Left lung (tissue), 10 donors: Measurements from ENCODE around the gene FDXR. TPM values are rescaled to one million over a fixed set of nuclear protein-coding genes. Genes with fewer than 3 reads are reported as not detected.

Experiments
- ATAC-seq: fragments of 200-7000 bp; cut with Tn5 transposase; one replicate; pipeline ENCODE4 v1.9.1; 2020; ENCODE audit warnings: moderate library complexity
- DNase-seq, 4 donors: peaks; one replicate each; pipeline ENCODE4 v3.0.0-alpha.2; 2013 to 2020
- H3K27ac ChIP-seq, 2 donors: fragments of 200-600 bp; sonication (generic) in 1 of 2; one replicate each; pipeline versions ENCODE4 v1.5.0 to v1.8.0; 2020 to 2021
- H3K27me3 ChIP-seq, 2 donors: fragments of 200-600 bp; sonication (generic) in 1 of 2; one replicate each; pipeline versions ENCODE4 v1.5.0 to v1.8.0; 2020 to 2021
- H3K36me3 ChIP-seq, 2 donors: fragments of 200-600 bp; sonication (generic) in 1 of 2; one replicate each; pipeline versions ENCODE4 v1.5.0 to v1.8.0; 2020 to 2021
- H3K4me1 ChIP-seq, 2 donors: fragments of 200-600 bp; one replicate each; pipeline ENCODE4 v1.8.0; 2021
- H3K4me3 ChIP-seq, 2 donors: fragments of 200-600 bp; sonication (generic) in 1 of 2; one replicate each; pipeline versions ENCODE4 v1.5.0 to v1.8.0; 2020 to 2021; ENCODE audit warnings: mild to moderate bottlenecking in 1 of 2
- H3K9me3 ChIP-seq, 2 donors: fragments of 200-600 bp; sonication (generic) in 1 of 2; one replicate each; pipeline versions ENCODE4 v1.5.0 to v1.8.0; 2020 to 2021
- intact Hi-C, 2 donors: fragments of 100-400 bp; cut with DNase I; formaldehyde crosslinking; loops; one replicate each; pipeline versions ENCODE4 v1.11.2 to v1.14.2; 2022
- polyA plus RNA-seq, 6 donors: library from polyadenylated mRNA; unstranded; fragments of 120-200 nt; gene quantifications; one replicate each; pipeline ENCODE4 v1.2.1, GENCODE V29; 2013; ENCODE audit not compliant: insufficient read length in 6 of 6
- total RNA-seq, 2 donors: library from RNA; stranded (reverse); fragmentation: NEBNext Ultra II Directional; extraction: Animal tissue kit (Norgen Biotek cat#: 25700); gene quantifications; one replicate each; pipeline ENCODE4 v1.2.1, GENCODE V29; 2021
- TF ChIP-seq, protein P1 (sequence below), 2 donors: fragments of 200-600 bp; sonication (generic) in 1 of 2; IDR thresholded peaks; one replicate each; pipeline versions ENCODE4 v1.5.0 to v1.8.0; 2021; ENCODE audit warnings: antibody characterized with exemption in 2 of 2
- donor health status: DM: no; HTN: yes; CAD: no.
- donor health status: DM: no; HTN: no; CAD: no.

FDXR gene
- total and polyA plus RNA-seq, 8 donors: 5.3 to 17.2 (median 7.2) TPM

DNA sequence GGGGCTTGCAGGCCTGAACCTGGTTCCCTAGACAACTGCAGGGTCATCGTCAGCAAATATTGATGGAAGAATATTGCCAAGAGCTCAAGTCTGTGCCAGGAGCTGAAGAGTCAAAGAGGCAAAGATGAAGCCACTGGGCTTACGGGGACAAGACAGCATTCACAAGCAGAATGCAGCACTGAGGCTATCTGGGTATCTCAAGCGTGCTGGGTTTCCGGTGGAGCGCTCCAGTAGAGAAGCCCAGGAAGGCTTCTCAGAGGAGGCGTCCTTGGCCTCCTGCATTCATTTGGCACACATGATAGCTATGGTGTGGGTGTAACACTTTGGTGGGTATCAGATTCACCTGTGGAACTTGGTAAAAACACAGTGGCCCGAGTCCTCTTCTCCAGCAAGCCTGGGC is 17.8 kb upstream of the FDXR start:
- H3K4me3 ChIP-seq: no peak overlapping the region
- peaks cover 0 to 17% of the 10 kb centered on the region in 2 donors for H3K4me1 ChIP-seq
- DNase-seq (peak in 1 of 4 donors; percentile 3), ATAC-seq (no peak)
- no peaks in the 10 kb centered on the region for H3K9me3 ChIP-seq
- H3K27me3 ChIP-seq: peaks cover 34 to 91% of the 10 kb centered on the region in 2 donors
- H3K27ac ChIP-seq: no peak overlapping the region
- H3K36me3 ChIP-seq: no peaks in the 10 kb centered on the region
- intact Hi-C loops: no loop called here
- TF ChIP-seq, protein P1, sequence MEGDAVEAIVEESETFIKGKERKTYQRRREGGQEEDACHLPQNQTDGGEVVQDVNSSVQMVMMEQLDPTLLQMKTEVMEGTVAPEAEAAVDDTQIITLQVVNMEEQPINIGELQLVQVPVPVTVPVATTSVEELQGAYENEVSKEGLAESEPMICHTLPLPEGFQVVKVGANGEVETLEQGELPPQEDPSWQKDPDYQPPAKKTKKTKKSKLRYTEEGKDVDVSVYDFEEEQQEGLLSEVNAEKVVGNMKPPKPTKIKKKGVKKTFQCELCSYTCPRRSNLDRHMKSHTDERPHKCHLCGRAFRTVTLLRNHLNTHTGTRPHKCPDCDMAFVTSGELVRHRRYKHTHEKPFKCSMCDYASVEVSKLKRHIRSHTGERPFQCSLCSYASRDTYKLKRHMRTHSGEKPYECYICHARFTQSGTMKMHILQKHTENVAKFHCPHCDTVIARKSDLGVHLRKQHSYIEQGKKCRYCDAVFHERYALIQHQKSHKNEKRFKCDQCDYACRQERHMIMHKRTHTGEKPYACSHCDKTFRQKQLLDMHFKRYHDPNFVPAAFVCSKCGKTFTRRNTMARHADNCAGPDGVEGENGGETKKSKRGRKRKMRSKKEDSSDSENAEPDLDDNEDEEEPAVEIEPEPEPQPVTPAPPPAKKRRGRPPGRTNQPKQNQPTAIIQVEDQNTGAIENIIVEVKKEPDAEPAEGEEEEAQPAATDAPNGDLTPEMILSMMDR (IDR thresholded peaks at IDR 0.05): no peak

DNA sequence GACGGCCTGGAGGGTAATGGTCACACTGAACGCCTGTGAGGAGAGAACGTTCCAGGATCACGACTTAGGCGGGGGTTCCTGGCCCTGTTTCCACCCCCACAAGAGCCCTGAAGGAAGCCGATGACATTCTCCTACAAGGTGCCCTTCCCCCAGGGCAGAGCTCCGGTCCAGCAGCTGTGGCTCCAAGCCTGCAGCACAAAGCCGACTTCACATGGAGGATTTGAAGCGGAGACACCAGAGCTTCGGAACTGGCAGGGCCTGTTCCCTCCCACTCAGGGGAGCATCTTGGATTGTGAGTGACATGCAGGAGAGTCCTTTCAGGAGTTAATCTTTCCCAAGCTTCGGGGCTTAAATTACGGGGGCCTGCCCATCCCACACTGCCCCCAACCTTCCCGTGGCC is 15.7 kb upstream of the FDXR start:
- no peak overlapping the region for H3K27ac ChIP-seq
- H3K9me3 ChIP-seq: no peaks in the 10 kb centered on the region
- no peaks in the 10 kb centered on the region for H3K36me3 ChIP-seq
- no peak for DNase-seq
- TF ChIP-seq, protein P1 (IDR thresholded peaks at IDR 0.05): no peak
- intact Hi-C loops: no loop called here
- no peak for ATAC-seq
- H3K4me3 ChIP-seq: no peak overlapping the region
- peaks cover 0 to 10% of the 10 kb centered on the region in 2 donors for H3K4me1 ChIP-seq
- peaks cover 16 to 85% of the 10 kb centered on the region in 2 donors for H3K27me3 ChIP-seq

DNA sequence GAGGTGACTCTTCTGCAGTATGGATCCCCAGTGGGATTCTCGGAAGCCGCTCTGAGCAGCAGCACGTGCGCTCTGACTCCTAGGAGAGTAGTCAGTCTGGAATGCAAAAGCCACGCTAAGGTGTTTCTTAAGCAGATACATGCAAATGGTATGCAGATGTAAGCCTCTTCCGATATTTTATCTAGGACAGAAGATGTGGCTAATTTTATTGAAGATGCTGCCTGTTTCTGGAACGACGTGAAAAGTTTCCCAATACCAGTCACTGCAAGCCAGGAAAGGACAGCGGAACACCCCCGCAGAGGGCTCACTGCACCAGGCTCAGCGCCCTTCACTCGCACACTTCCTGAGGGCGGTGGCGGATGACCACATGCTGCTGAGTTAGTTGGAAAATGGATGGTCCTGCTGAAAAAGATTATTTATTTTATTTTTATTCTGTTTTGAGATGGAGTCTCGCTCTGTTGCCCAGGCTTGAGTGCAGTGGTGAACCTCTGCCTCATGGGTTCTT is 10.5 kb upstream of the FDXR start:
- Histone ChIP-seq H3K9me3 (no peaks in the 10 kb centered on the region), H3K36me3 (no peaks in the 10 kb centered on the region), H3K27ac (no peak overlapping the region), H3K4me3 (no peak overlapping the region), H3K4me1 (no peaks in the 10 kb centered on the region), H3K27me3 (peaks cover 0 to 57% of the 10 kb centered on the region in 2 donors)
- TF ChIP-seq, protein P1 (IDR thresholded peaks at IDR 0.05): no peak
- ATAC-seq: peak; percentile 17
- no peak for DNase-seq
- intact Hi-C loops: no loop called here

DNA sequence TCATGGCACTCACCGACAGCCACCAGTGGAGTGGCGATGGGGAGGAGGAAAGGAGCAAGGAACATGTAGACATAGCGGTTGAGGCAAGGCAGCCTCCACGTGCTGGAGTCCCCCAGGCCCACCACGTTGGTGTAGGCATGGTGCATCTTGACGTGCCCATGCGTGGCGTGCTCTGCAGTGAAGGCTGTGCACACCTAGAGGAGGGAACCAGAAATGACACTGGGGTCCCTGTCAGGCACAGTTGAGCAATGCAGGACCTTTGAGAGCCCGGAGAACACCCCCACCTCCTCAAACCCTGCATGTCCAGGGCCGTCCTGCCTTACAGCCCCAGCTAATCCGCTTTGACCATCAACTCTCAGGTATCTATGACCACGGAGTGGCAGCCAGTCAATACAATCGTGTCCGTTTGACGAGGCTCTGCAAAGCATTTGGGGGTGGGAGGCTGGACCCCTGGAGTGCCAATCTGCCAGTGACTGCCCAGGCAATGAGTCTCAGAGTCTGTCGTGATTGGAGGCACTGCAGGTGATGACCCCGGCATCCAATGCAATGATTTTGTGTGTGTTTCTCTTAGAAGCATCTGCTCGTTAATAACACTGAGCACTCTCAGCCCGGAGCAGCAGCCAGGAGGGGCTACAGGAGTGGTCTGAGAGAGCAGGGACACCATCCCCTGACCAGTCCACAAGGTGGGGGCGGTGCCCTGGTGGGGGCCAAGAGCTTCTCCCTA is 9.9 kb upstream of the FDXR start:
- H3K36me3 ChIP-seq: no peaks in the 10 kb centered on the region
- TF ChIP-seq, protein P1 (IDR thresholded peaks at IDR 0.05): no peak
- DNase-seq: no peak
- ATAC-seq: no peak
- H3K27ac ChIP-seq: no peak overlapping the region
- H3K4me1 ChIP-seq: no peaks in the 10 kb centered on the region
- intact Hi-C loops: no loop called here
- H3K27me3 ChIP-seq: peaks cover 0 to 57% of the 10 kb centered on the region in 2 donors
- H3K9me3 ChIP-seq: no peaks in the 10 kb centered on the region
- H3K4me3 ChIP-seq: no peak overlapping the region

DNA sequence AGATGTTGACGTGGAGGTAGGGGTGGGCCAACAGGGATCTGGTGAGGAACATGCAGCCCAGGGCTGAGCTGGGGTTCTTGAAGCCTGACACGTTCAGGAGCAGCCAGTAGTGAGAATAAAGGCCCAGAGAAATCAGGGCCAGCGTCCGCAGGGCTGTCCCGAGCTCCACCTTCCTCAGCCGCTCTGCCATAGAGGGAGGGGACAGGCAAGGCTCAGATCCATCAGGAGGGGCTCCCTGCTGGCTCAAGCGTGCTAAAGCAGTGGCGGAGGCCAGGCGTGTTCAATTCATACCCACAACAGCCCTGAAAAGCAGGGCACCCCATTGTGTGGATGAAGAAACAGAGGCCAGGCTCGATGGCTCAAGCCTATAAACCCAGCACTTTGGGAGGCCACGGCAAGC is 8.3 kb upstream of the FDXR start:
- intact Hi-C loops: no loop called here
- ATAC-seq: no peak
- H3K9me3 ChIP-seq: no peaks in the 10 kb centered on the region

More for the DNA sequence above, 8.3 kb upstream of the FDXR start:
- Histone ChIP-seq H3K4me1 (no peaks in the 10 kb centered on the region), H3K27me3 (peaks cover 0 to 49% of the 10 kb centered on the region in 2 donors), H3K4me3 (no peak overlapping the region), H3K27ac (no peak overlapping the region), H3K36me3 (no peaks in the 10 kb centered on the region)
- TF ChIP-seq, protein P1 (IDR thresholded peaks at IDR 0.05): no peak
- DNase-seq: no peak
